Upper lobe of left lung (tissue), 6 donors: ENCODE data around the gene SNAI3. TPM values are rescaled to one million over a fixed set of nuclear protein-coding genes. Genes with fewer than 3 reads are reported as not detected.

Experiments used
- ATAC-seq, 2 donors: fragments of 200-7000 bp; cut with Tn5 transposase; one replicate each; pipeline ENCODE4 v1.9.1; 2022; ENCODE audit warnings: mild to moderate bottlenecking in 2 of 2, moderate library complexity in 2 of 2; ENCODE audit not compliant: low FRiP score in 2 of 2
- DNase-seq, 2 donors: peaks; one replicate each; pipeline ENCODE4 v3.0.0-alpha.2; 2019 to 2020
- H3K27ac ChIP-seq, 4 donors: fragments of 200-600 bp; sonication (generic); one replicate each; pipeline ENCODE4 v1.5.1; 2016 to 2019
- H3K27me3 ChIP-seq, 4 donors: fragments of 200-600 bp; sonication (generic); one replicate each; pipeline ENCODE4 v1.5.1; 2017 to 2019
- H3K36me3 ChIP-seq, 4 donors: fragments of 200-600 bp; sonication (generic); one replicate each; pipeline ENCODE4 v1.5.1; 2016 to 2019
- H3K4me1 ChIP-seq, 4 donors: fragments of 200-600 bp; sonication (generic); one replicate each; pipeline ENCODE4 v1.5.1; 2018 to 2019
- H3K4me3 ChIP-seq, 4 donors: fragments of 200-600 bp; sonication (generic); one replicate each; pipeline ENCODE4 v1.5.1; 2017 to 2019; ENCODE audit warnings: mild to moderate bottlenecking in 2 of 4, moderate library complexity in 1 of 4
- H3K9me3 ChIP-seq, 4 donors: fragments of 200-600 bp; sonication (generic); one replicate each; pipeline ENCODE4 v1.5.1; 2018 to 2019
- EP300 ChIP-seq, 4 donors: sonication (generic); formaldehyde crosslinking; IDR thresholded peaks; one replicate each; pipeline ENCODE4 v1.5.1; 2017; ENCODE audit warnings: antibody characterized with exemption in 4 of 4, control low read depth in 2 of 4
- POLR2A ChIP-seq, 4 donors: fragments of 450-650 bp; IDR thresholded peaks; one replicate each; pipeline ENCODE4 v1.5.1; 2016 to 2017; ENCODE audit warnings: antibody characterized with exemption in 4 of 4, mild to moderate bottlenecking in 2 of 4
- POLR2AphosphoS5 ChIP-seq, 2 donors: sonication (generic); formaldehyde crosslinking; IDR thresholded peaks; one replicate each; pipeline ENCODE4 v1.5.1; 2017; ENCODE audit warnings: antibody characterized with exemption in 2 of 2
- WGBS, 2 donors: methylation state at CpG; one replicate each; pipeline ENCODE4 v1.1.5; 2017 to 2018; 5-methylcytosine and 5-hydroxymethylcytosine counted together
- total RNA-seq, 6 donors: library from RNA; depleted of rRNA in 4 of 6; stranded (reverse); fragments of >200 nt in 4 of 6; gene quantifications; one replicate each; pipeline versions ENCODE4 v1.1.0 to v1.2.1, GENCODE V29; 2016 to 2021
- TF ChIP-seq, protein P1 (sequence below), 6 experiments: fragments of 450-650 bp in 4 of 6; fragments of 200-600 bp in 2 of 6; sonication (generic) in 2 of 6; IDR thresholded peaks; one replicate each; pipeline ENCODE4 v1.5.1; 2016 to 2019; ENCODE audit warnings: antibody characterized with exemption in 6 of 6
- donor health status: DM: no; HTN: no; CAD: no; lungs with moderate emphysema.
- donor health status: DM: no; HTN: yes; CAD: no; lungs with severe emphysema.

SNAI3 gene
- total RNA-seq, 6 donors from 2014 or later: 0.78 to 8.1 (median 7.0) TPM; not detected in 1

DNA sequence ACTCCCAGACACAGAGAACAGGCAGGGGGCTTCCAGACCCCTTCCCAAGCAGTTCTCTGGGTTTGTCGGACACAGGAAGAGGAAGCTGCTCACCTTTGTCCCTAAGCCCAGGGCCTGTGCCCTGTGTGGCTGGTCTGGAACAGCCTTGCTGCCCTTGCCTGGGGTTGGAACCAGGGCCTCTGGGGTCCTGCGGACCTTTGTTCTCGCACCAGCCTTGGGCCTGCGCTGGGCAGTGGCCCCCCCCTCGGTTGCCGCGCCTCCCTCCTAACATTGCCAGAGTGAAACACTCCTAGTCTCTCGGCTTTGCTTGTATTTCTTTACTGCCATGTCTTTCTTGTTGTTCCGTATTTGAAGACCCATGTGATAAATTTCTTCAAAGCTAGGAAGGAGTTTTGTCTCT, 56.5 kb downstream of the SNAI3 start:
- peaks cover 26 to 81% (median 67%) of the 10 kb centered on the region in 4 donors for H3K36me3 ChIP-seq
- DNase-seq (peak in 1 of 2 donors; percentile 52), ATAC-seq (no peak)
- peaks cover 6 to 15% (median 11%) of the 10 kb centered on the region in 4 donors for H3K4me1 ChIP-seq
- 86 to 96% methylated on average over 7 to 9 of the region's 9 CpGs for WGBS, 2 donors
- H3K27me3 ChIP-seq: no peaks in the 10 kb centered on the region
- H3K27ac ChIP-seq: no peak overlapping the region
- no peaks in the 10 kb centered on the region for H3K9me3 ChIP-seq
- TF ChIP-seq POLR2AphosphoS5 (IDR thresholded peaks at IDR 0.05) (no peak), POLR2A (IDR thresholded peaks at IDR 0.05) (no peak), EP300 (IDR thresholded peaks at IDR 0.05) (no peak)
- TF ChIP-seq, protein P1, sequence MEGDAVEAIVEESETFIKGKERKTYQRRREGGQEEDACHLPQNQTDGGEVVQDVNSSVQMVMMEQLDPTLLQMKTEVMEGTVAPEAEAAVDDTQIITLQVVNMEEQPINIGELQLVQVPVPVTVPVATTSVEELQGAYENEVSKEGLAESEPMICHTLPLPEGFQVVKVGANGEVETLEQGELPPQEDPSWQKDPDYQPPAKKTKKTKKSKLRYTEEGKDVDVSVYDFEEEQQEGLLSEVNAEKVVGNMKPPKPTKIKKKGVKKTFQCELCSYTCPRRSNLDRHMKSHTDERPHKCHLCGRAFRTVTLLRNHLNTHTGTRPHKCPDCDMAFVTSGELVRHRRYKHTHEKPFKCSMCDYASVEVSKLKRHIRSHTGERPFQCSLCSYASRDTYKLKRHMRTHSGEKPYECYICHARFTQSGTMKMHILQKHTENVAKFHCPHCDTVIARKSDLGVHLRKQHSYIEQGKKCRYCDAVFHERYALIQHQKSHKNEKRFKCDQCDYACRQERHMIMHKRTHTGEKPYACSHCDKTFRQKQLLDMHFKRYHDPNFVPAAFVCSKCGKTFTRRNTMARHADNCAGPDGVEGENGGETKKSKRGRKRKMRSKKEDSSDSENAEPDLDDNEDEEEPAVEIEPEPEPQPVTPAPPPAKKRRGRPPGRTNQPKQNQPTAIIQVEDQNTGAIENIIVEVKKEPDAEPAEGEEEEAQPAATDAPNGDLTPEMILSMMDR (IDR thresholded peaks at IDR 0.05): no peak
- H3K4me3 ChIP-seq: no peak overlapping the region

DNA sequence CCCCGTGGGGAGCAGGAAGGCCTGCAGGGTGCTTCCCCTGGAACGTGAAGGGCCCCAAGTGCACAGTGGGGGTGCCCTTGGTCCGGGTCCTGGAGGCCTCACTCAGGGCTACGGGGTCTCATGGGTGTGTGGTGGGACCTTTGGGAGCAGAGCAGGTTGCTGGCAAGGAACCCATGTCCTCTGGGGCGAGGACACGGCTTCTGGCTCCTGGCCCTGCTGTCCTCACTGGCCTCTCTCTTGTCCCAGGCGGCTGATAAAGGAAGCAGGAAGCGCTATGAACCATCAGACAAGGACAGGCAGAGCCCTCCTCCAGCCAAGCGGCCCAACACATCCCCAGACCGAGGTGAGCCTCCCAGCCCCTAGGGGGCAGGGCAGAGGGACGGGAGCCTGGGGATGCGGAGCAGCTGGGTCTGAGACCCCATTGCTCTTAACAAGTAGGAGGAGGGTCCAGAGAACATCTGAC, 57.8 kb downstream of the SNAI3 start:
- Histone ChIP-seq H3K27me3 (no peaks in the 10 kb centered on the region), H3K27ac (no peak overlapping the region), H3K36me3 (peaks cover 35 to 94% (median 79%) of the 10 kb centered on the region in 4 donors), H3K4me3 (no peak overlapping the region), H3K9me3 (no peaks in the 10 kb centered on the region), H3K4me1 (peaks cover 0 to 2% (median under 1%) of the 10 kb centered on the region in 4 donors)
- no peak for ATAC-seq
- peak in 1 of 2 donors; percentile 45 for DNase-seq
- WGBS, 2 donors: 61 to 77% methylated on average over 2 to 11 of the region's 12 CpGs
- TF ChIP-seq POLR2A (IDR thresholded peaks at IDR 0.05) (no peak), POLR2AphosphoS5 (IDR thresholded peaks at IDR 0.05) (no peak), EP300 (IDR thresholded peaks at IDR 0.05) (no peak)
- TF ChIP-seq, protein P1 (IDR thresholded peaks at IDR 0.05): peak in 3 of 6 experiments; percentile 9 to 21 (median 21)

Other genes starting within 250 kb of the SNAI3 start
- gene ZFPM1, start 233.2 kb downstream of the SNAI3 start, total RNA-seq: 1 to 10 TPM; 1.0 to 8.4 (median 3.3) TPM
- gene ZC3H18, start 116.1 kb downstream of the SNAI3 start, total RNA-seq: 10 to 100 TPM; 22.0 to 74.4 (median 45.5) TPM
- gene IL17C, start 47.9 kb downstream of the SNAI3 start, total RNA-seq: under 1 TPM in 2 of 6 donors, not detected in 4; 0.40 to 0.76 TPM
- gene CYBA, start 35.5 kb downstream of the SNAI3 start, total RNA-seq: 100 to 1,000 TPM; 213 to 472 (median 322) TPM
- 100 to 1,000 TPM in 2 of 6 donors, 10 to 100 TPM in 4; 38.1 to 114 (median 90.5) TPM for gene MVD, start 23.4 kb downstream of the SNAI3 start, total RNA-seq
- gene RNF166, start 19.9 kb upstream of the SNAI3 start, total RNA-seq: 100 to 1,000 TPM in 1 of 6 donors, 10 to 100 TPM in 5; 23.2 to 101 (median 64.6) TPM
- 10 to 100 TPM in 5 of 6 donors, 1 to 10 TPM in 1; 9.4 to 31.4 (median 20.6) TPM for gene CTU2, start 20.0 kb upstream of the SNAI3 start, total RNA-seq
- gene PIEZO1, start 98.7 kb upstream of the SNAI3 start, total RNA-seq: 100 to 1,000 TPM; 107 to 535 (median 239) TPM
- 1 to 10 TPM in 5 of 6 donors, not detected in 1; 2.3 to 4.7 (median 3.5) TPM for gene CDT1, start 117.3 kb upstream of the SNAI3 start, total RNA-seq
- 100 to 1,000 TPM in 4 of 6 donors, 10 to 100 TPM in 2; 76.5 to 147 (median 124) TPM for gene APRT, start 125.4 kb upstream of the SNAI3 start, total RNA-seq
- 100 to 1,000 TPM in 1 of 6 donors, 10 to 100 TPM in 5; 24.8 to 140 (median 45.6) TPM for gene GALNS, start 170.4 kb upstream of the SNAI3 start, total RNA-seq
- gene TRAPPC2L, start 170.6 kb upstream of the SNAI3 start, total RNA-seq: 10 to 100 TPM; 10.9 to 62.5 (median 32.4) TPM
- gene PABPN1L, start 180.2 kb upstream of the SNAI3 start, total RNA-seq: under 1 TPM in 1 of 6 donors, not detected in 5; 0.20 TPM